ENCODE measurements around the gene HPSE2. TPM values are rescaled to one million over a fixed set of nuclear protein-coding genes. Genes with fewer than 3 reads are reported as not detected.

The HPSE2 gene
- total and polyA plus RNA-seq, 2 experiments from 2014 or later, result not detected

GRCh38 chr10:98957801-98958200 is 277.9 kb downstream of the HPSE2 start:
- H3K79me2 ChIP-seq (ENCODE audit: insufficient read depth), result no peaks in the 10 kb centered on the region
- DNase-seq, result no peak
- H3K4me1 ChIP-seq (ENCODE audit: insufficient read depth), result no peaks in the 10 kb centered on the region
- H3K36me3 ChIP-seq (ENCODE audit: low read depth), result no peaks in the 10 kb centered on the region
- no peaks in the 10 kb centered on the region for H3K9me3 ChIP-seq (ENCODE audit: low read depth)
- 18 to 22% methylated on average over 3 of the region's 3 CpGs for WGBS, 2 experiments (ENCODE audit: low coverage in 1 of 2, low lambda C conversion rate in 2 of 2, missing lambda C conversion rate in 2 of 2)
- no peak overlapping the region for H3K4me2 ChIP-seq (ENCODE audit: unreplicated experiment)
- in situ Hi-C loops (cut with MboI), result no loop called here
- H3F3A ChIP-seq (ENCODE audit: insufficient read depth), result no peaks in the 10 kb centered on the region
- TF ChIP-seq EZH2phosphoT487 (IDR thresholded peaks at IDR 0.05; ENCODE audit: insufficient read depth, low read depth) (no peak), EZH2 (IDR thresholded peaks at IDR 0.05; ENCODE audit: insufficient read depth, poor library complexity, severe bottlenecking) (no peak)
- H3K9me2 ChIP-seq (ENCODE audit: insufficient read depth), result no peaks in the 10 kb centered on the region
- no peak overlapping the region for H3K9ac ChIP-seq
- no peak overlapping the region for H2AFZ ChIP-seq
- H3K27me3 ChIP-seq (replicated peaks; ENCODE audit: insufficient read depth), result no peaks in the 10 kb centered on the region
- no peak overlapping the region for H3K4me3 ChIP-seq
- no peaks in the 10 kb centered on the region for H4K20me1 ChIP-seq (ENCODE audit: insufficient read depth)
- no peak overlapping the region for H3K27ac ChIP-seq

- Histone ChIP-seq H3K9ac (no peak overlapping the region), H3K27me3 (replicated peaks; ENCODE audit: insufficient read depth) (no peaks in the 10 kb centered on the region), H2AFZ (no peak overlapping the region), H3K27ac (no peak overlapping the region), H3K9me3 (ENCODE audit: low read depth) (no peaks in the 10 kb centered on the region), H3K36me3 (ENCODE audit: low read depth) (no peaks in the 10 kb centered on the region), H3K79me2 (ENCODE audit: insufficient read depth) (no peaks in the 10 kb centered on the region), H4K20me1 (ENCODE audit: insufficient read depth) (no peaks in the 10 kb centered on the region), H3F3A (ENCODE audit: insufficient read depth) (no peaks in the 10 kb centered on the region), H3K9me2 (ENCODE audit: insufficient read depth) (no peaks in the 10 kb centered on the region), H3K4me1 (ENCODE audit: insufficient read depth) (no peaks in the 10 kb centered on the region), H3K4me2 (ENCODE audit: unreplicated experiment) (no peak overlapping the region), H3K4me3 (no peak overlapping the region)
- 39% methylated on average over 4 of the region's 4 CpGs for WGBS, 2 experiments (ENCODE audit: low coverage in 1 of 2, low lambda C conversion rate in 2 of 2, missing lambda C conversion rate in 2 of 2)
- in situ Hi-C loops (cut with MboI), result no loop called here
- TF ChIP-seq EZH2phosphoT487 (IDR thresholded peaks at IDR 0.05; ENCODE audit: insufficient read depth, low read depth) (no peak), EZH2 (IDR thresholded peaks at IDR 0.05; ENCODE audit: insufficient read depth, poor library complexity, severe bottlenecking) (no peak)
- peak; percentile 23 for DNase-seq
These were observed 278.9 kb downstream of the HPSE2 start for GRCh38 chr10:98956576-98957260.

GRCh38 chr10:98953251-98953650 is 282.4 kb downstream of the HPSE2 start:
- no peak overlapping the region for H3K9ac ChIP-seq
- WGBS, 2 experiments (ENCODE audit: low coverage in 1 of 2, low lambda C conversion rate in 2 of 2, missing lambda C conversion rate in 2 of 2), result 50 to 54% methylated on average over 6 of the region's 6 CpGs
- no peaks in the 10 kb centered on the region for H3K9me2 ChIP-seq (ENCODE audit: insufficient read depth)
- H3K9me3 ChIP-seq (ENCODE audit: low read depth), result no peaks in the 10 kb centered on the region
- TF ChIP-seq EZH2 (IDR thresholded peaks at IDR 0.05; ENCODE audit: insufficient read depth, poor library complexity, severe bottlenecking), result no peak
- no peak for TF ChIP-seq EZH2phosphoT487 (IDR thresholded peaks at IDR 0.05; ENCODE audit: insufficient read depth, low read depth)
- no peaks in the 10 kb centered on the region for H3K79me2 ChIP-seq (ENCODE audit: insufficient read depth)
- no peaks in the 10 kb centered on the region for H3F3A ChIP-seq (ENCODE audit: insufficient read depth)
- no peak overlapping the region for H3K27ac ChIP-seq
- no peaks in the 10 kb centered on the region for H3K4me1 ChIP-seq (ENCODE audit: insufficient read depth)
- no peaks in the 10 kb centered on the region for H3K36me3 ChIP-seq (ENCODE audit: low read depth)
- H3K27me3 ChIP-seq (replicated peaks; ENCODE audit: insufficient read depth), result no peaks in the 10 kb centered on the region
- no peak overlapping the region for H3K4me2 ChIP-seq (ENCODE audit: unreplicated experiment)
- in situ Hi-C loops (cut with MboI), result no loop called here
- no peak overlapping the region for H2AFZ ChIP-seq
- no peaks in the 10 kb centered on the region for H4K20me1 ChIP-seq (ENCODE audit: insufficient read depth)
- DNase-seq, result no peak
- H3K4me3 ChIP-seq, result no peak overlapping the region

GRCh38 chr10:98951269-98952000 is 284.2 kb downstream of the HPSE2 start:
- WGBS, 2 experiments (ENCODE audit: low coverage in 1 of 2, low lambda C conversion rate in 2 of 2, missing lambda C conversion rate in 2 of 2), result 2 to 3% methylated on average over 2 of the region's 2 CpGs
- Histone ChIP-seq H3F3A (ENCODE audit: insufficient read depth) (no peaks in the 10 kb centered on the region), H3K9me3 (ENCODE audit: low read depth) (no peaks in the 10 kb centered on the region), H3K9me2 (ENCODE audit: insufficient read depth) (no peaks in the 10 kb centered on the region), H3K9ac (no peak overlapping the region), H3K4me1 (ENCODE audit: insufficient read depth) (no peaks in the 10 kb centered on the region), H2AFZ (no peak overlapping the region), H3K27ac (no peak overlapping the region), H3K36me3 (ENCODE audit: low read depth) (no peaks in the 10 kb centered on the region), H4K20me1 (ENCODE audit: insufficient read depth) (no peaks in the 10 kb centered on the region), H3K4me2 (ENCODE audit: unreplicated experiment) (no peak overlapping the region), H3K79me2 (ENCODE audit: insufficient read depth) (no peaks in the 10 kb centered on the region), H3K4me3 (no peak overlapping the region), H3K27me3 (replicated peaks; ENCODE audit: insufficient read depth) (no peaks in the 10 kb centered on the region)
- DNase-seq, result no peak
- TF ChIP-seq EZH2 (IDR thresholded peaks at IDR 0.05; ENCODE audit: insufficient read depth, poor library complexity, severe bottlenecking), result no peak
- TF ChIP-seq EZH2phosphoT487 (IDR thresholded peaks at IDR 0.05; ENCODE audit: insufficient read depth, low read depth), result no peak
- in situ Hi-C loops (cut with MboI), result no loop called here

Measured in GM23248 (cell line).